K562 (cell line): Measurements from ENCODE around the gene MAP2K4. TPM values are rescaled to one million over a fixed set of nuclear protein-coding genes. Genes with fewer than 3 reads are reported as not detected.

Experiments used
- ATAC-seq: fragments of 200-7000 bp; cut with Tn5 transposase; 3 replicates; pipeline ENCODE4 v1.9.1; 2020; ENCODE audit warnings: moderate library complexity
- BruUV-seq: library from RNA; stranded (reverse); fragments of 400-500 nt; replicated peaks from 2 replicates; lab custom pipeline; 2021; lab: Mats Ljungman, UMichigan
- CTCF ChIA-PET: fragments of 300-600 bp; formaldehyde crosslinking; extraction: SDS; loops from one replicate; lab custom pipeline; 2021; ENCODE audit warnings: low intra/inter-chr PET ratio; lab: Yijun Ruan, JAX
- POLR2A ChIA-PET: fragments of 300-600, 350-650 bp; sonication (Branson Sonifier 250); formaldehyde crosslinking; extraction: SDS; loops from one replicate; lab custom pipeline; 2021; ENCODE audit warnings: antibody characterized with exemption, inconsistent platforms; lab: Yijun Ruan, JAX
- DNase-seq, 4 experiments: peaks; one replicate each; pipeline versions ENCODE4 v3.0.0 to v3.0.0-alpha.2; 2011 to 2018; ENCODE audit warnings: low spot score in 3 of 4, mixed read lengths in 3 of 4; ENCODE audit errors: extremely low read depth in 1 of 4
- FAIRE-seq: peaks from 2 replicates; lab custom pipeline; 2011; peaks lifted over from hg19 to GRCh38; lab: Jason Lieb, UNC
- H2AFZ ChIP-seq: 2 replicates; pipeline ENCODE4 v1.6.0; 2011; ENCODE audit warnings: low read depth, low read length, control low read depth, inconsistent platforms
- H3K27ac ChIP-seq: fragments of 200-600 bp; 3 replicates; pipeline ENCODE4 v1.8.0; 2011; ENCODE audit warnings: low read depth, mild to moderate bottlenecking, control low read depth, inconsistent platforms, low read length, moderate library complexity, mixed read lengths; ENCODE audit errors: extremely low read depth
- H3K27me3 ChIP-seq, 2 experiments: fragments of 300-600 bp in 1 of 2; 2 replicates in 1 of 2; 3 replicates in 1 of 2; pipeline versions ENCODE4 v1.6.0 to v1.8.0; 2011; ENCODE audit warnings: inconsistent platforms in 2 of 2, low read length in 2 of 2, mild to moderate bottlenecking in 1 of 2, mixed read lengths in 1 of 2, moderate library complexity in 1 of 2; ENCODE audit not compliant: control insufficient read depth in 2 of 2, insufficient read depth in 2 of 2
- H3K36me3 ChIP-seq: fragments of 300-600 bp; 3 replicates; pipeline ENCODE4 v1.8.0; 2011; ENCODE audit warnings: mild to moderate bottlenecking, low read length, inconsistent platforms; ENCODE audit not compliant: control insufficient read depth, insufficient read depth
- H3K4me1 ChIP-seq, 2 experiments: fragments of 200-600 bp in 1 of 2; replicated peaks in 1 of 2; 2 replicates in 1 of 2; 3 replicates in 1 of 2; pipeline versions ENCODE4 v1.5.1 to v1.8.0; 2011; ENCODE audit warnings: inconsistent platforms in 2 of 2, low read length in 2 of 2, mild to moderate bottlenecking in 1 of 2, mixed read lengths in 1 of 2, moderate library complexity in 1 of 2; ENCODE audit not compliant: control insufficient read depth in 2 of 2, insufficient read depth in 2 of 2
- H3K4me2 ChIP-seq: 2 replicates; pipeline ENCODE4 v1.6.1; 2011; ENCODE audit warnings: low read length, control low read depth, inconsistent platforms, mixed read lengths; ENCODE audit not compliant: insufficient read depth
- H3K4me3 ChIP-seq: fragments of 200-600 bp; sonication (generic), shearing (Covaris generic); 2 replicates; pipeline ENCODE4 v1.5.1; 2016; ENCODE audit warnings: control low read depth, inconsistent platforms
- H3K79me2 ChIP-seq: fragments of 200-600 bp; 3 replicates; pipeline ENCODE4 v1.8.0; 2011; ENCODE audit warnings: low read length, inconsistent platforms; ENCODE audit not compliant: control insufficient read depth, insufficient read depth
- H3K9ac ChIP-seq, 2 experiments: 2 replicates each; pipeline versions ENCODE4 v1.6.0 to v1.6.1; 2011; ENCODE audit warnings: low read depth in 2 of 2, low read length in 2 of 2, control low read depth in 1 of 2, inconsistent platforms in 1 of 2, mild to moderate bottlenecking in 1 of 2, mixed read lengths in 1 of 2; ENCODE audit not compliant: insufficient read depth in 1 of 2
- H3K9me1 ChIP-seq: one replicate; pipeline ENCODE4 v1.6.0; 2011; ENCODE audit warnings: inconsistent platforms, mild to moderate bottlenecking, low read length, moderate library complexity; ENCODE audit not compliant: control insufficient read depth, insufficient read depth
- H3K9me3 ChIP-seq: replicated peaks from 2 replicates; pipeline ENCODE4 v1.5.1; 2011; ENCODE audit warnings: low read depth, low read length, inconsistent platforms; ENCODE audit not compliant: control insufficient read depth, insufficient read depth
- H4K20me1 ChIP-seq: replicated peaks from 2 replicates; pipeline ENCODE4 v1.6.1; 2011; ENCODE audit warnings: low read length, inconsistent platforms, mixed read lengths; ENCODE audit not compliant: control insufficient read depth, insufficient read depth
- GABPB2 ChIP-seq: fragments of 250-450 bp; sonication (Bioruptor Pico); conservative IDR thresholded peaks from 2 replicates; pipeline ENCODE4 v1.5.1; 2021; ENCODE audit warnings: mild to moderate bottlenecking
- POLR2A ChIP-seq: fragments of 450-650 bp; conservative IDR thresholded peaks from 2 replicates; pipeline ENCODE4 v1.6.1; 2016
- TBP ChIP-seq: optimal IDR thresholded peaks from 2 replicates; pipeline ENCODE3; 2011; ENCODE audit warnings: low read depth, low read length, improper control_type of control experiment
- TCF3 ChIP-seq: sonication (generic); formaldehyde crosslinking; IDR thresholded peaks from 2 replicates; pipeline ENCODE4 v1.4.0; 2020; ENCODE audit warnings: mild to moderate bottlenecking, missing genetic modification reagents
- TEAD4 ChIP-seq, 2 experiments: sonication (generic) in 1 of 2; formaldehyde crosslinking in 1 of 2; IDR thresholded peaks; 2 replicates each; pipeline versions ENCODE4 v1.6.1 to v1.8.0; 2012 to 2022; ENCODE audit warnings: borderline replicate concordance in 1 of 2, inconsistent platforms in 1 of 2, low read length in 1 of 2, mild to moderate bottlenecking in 1 of 2, missing genetic modification reagents in 1 of 2
- ZBTB33 ChIP-seq: sonication (generic); formaldehyde crosslinking; IDR thresholded peaks from 2 replicates; pipeline ENCODE4 v1.8.1; 2023; ENCODE audit warnings: mild to moderate bottlenecking, missing genetic modification reagents
- ZBTB49 ChIP-seq: sonication (generic); formaldehyde crosslinking; IDR thresholded peaks from 2 replicates; pipeline ENCODE4 v1.8.0; 2022; ENCODE audit warnings: missing genetic modification reagents, mild to moderate bottlenecking, borderline replicate concordance
- ZNF23 ChIP-seq: fragments of 250-450 bp; sonication (Bioruptor Pico); IDR thresholded peaks from 2 replicates; pipeline ENCODE4 v1.4.0; 2020; ENCODE audit warnings: mild to moderate bottlenecking
- ZNF589 ChIP-seq: fragments of 200-800 bp; sonication (Bioruptor generic); IDR thresholded peaks from 2 replicates; pipeline ENCODE4 v1.6.1; 2016; ENCODE audit warnings: low read depth, missing genetic modification characterization, missing compliant biosample characterization
- ZNF639 ChIP-seq, 2 experiments: fragments of 200-800 bp in 1 of 2; sonication (Bioruptor generic) in 1 of 2; sonication (generic) in 1 of 2; formaldehyde crosslinking in 1 of 2; IDR thresholded peaks in 1 of 2; conservative IDR thresholded peaks in 1 of 2; 2 replicates each; pipeline versions ENCODE4 v1.5.0 to v1.6.1; 2016 to 2020; ENCODE audit warnings: missing compliant biosample characterization in 1 of 2, missing genetic modification characterization in 1 of 2, missing genetic modification reagents in 1 of 2
- ZNF695 ChIP-seq: fragments of 450-650 bp; formaldehyde crosslinking; IDR thresholded peaks from 2 replicates; pipeline ENCODE4 v1.4.0; 2020; ENCODE audit warnings: mild to moderate bottlenecking, moderate library complexity
- ZNF740 ChIP-seq, 3 experiments: fragments of 200-800 bp in 1 of 3; sonication (Bioruptor generic) in 1 of 3; sonication (generic) in 1 of 3; formaldehyde crosslinking in 1 of 3; IDR thresholded peaks; 2 replicates each; pipeline versions ENCODE4 v1.6.1 to v1.8.0; 2016 to 2022; ENCODE audit warnings: mild to moderate bottlenecking in 2 of 3, missing compliant biosample characterization in 2 of 3, missing genetic modification characterization in 2 of 3, missing genetic modification reagents in 1 of 3
- WGBS: fragments of 100-300 bp; shearing (Covaris generic); methylation state at CpG from one replicate; pipeline ENCODE4 v1.1.6; 2016; ENCODE audit warnings: low coverage, mixed read lengths; ENCODE audit not compliant: insufficient coverage; ENCODE audit errors: missing lambda C conversion rate; 5-methylcytosine and 5-hydroxymethylcytosine counted together
- in situ Hi-C: fragments of 300-500 bp; cut with MboI; formaldehyde crosslinking; loops from 4 replicates; pipeline ENCODE4 v1.15.0; 2018; ENCODE audit warnings: inconsistent platforms, mixed read lengths
- intact Hi-C: fragments of 100-400 bp; cut with micrococcal nuclease; formaldehyde crosslinking; loops from 2 replicates; pipeline ENCODE4 v1.14.2; 2022
- polyA plus RNA-seq, 8 experiments: library from polyadenylated mRNA; depleted of rRNA in 4 of 8; stranded (reverse) in 5 of 8; unstranded in 3 of 8; fragments of >200 nt; fragmentation: Nextera tagmentation in 2 of 8; fragmentation: Illumina TruSeq in 1 of 8; extraction: Ambion mirVana in 2 of 8; extraction: Trizol in 1 of 8; gene quantifications; 2 replicates each; pipeline versions ENCODE4 v1.2.1 to v1.2.3, GENCODE V29; 2011 to 2014; ENCODE audit warnings: inconsistent platforms in 1 of 8, missing spikeins in 1 of 8
- total RNA-seq, 7 experiments: library from RNA; depleted of rRNA in 6 of 7; stranded (reverse); fragments of >200 nt in 6 of 7; fragmentation: Illumina TruSeq in 2 of 7; extraction: Trizol in 2 of 7; gene quantifications; 2 replicates each; pipeline versions ENCODE4 v1.2.1 to v1.2.3, GENCODE V29; 2011 to 2021; ENCODE audit warnings: low replicate concordance in 1 of 7

The MAP2K4 gene
- total and polyA plus RNA-seq, 9 of the 15 experiments (the other 6 are each of a cell fraction or from before 2014, with no cell fraction given) = 3.0 to 15.9 (median 10.8) TPM

GRCh38 chr17:11997147-11997971, 23.3 kb upstream of the MAP2K4 start, which contains the start of gene ZNF18:
TSS of gene ZNF18 (minus strand) at chr17:11997475. CDS start at chr17:11992829, 4,646 bp downstream.
- Histone ChIP-seq H3K9ac (peak within 1 kb of the TSS; percentile 77 to 91), H3K4me2 (peak within 1 kb of the TSS; percentile 95), H4K20me1 (no peaks in the 10 kb centered on the region), H3K9me1 (no peaks in the 10 kb centered on the region), H3K27me3 (no peaks in the 10 kb centered on the region), H3K4me3 (peak within 1 kb of the TSS; percentile 91), H3K79me2 (no peaks in the 10 kb centered on the region), H3K9me3 (no peaks in the 10 kb centered on the region), H2AFZ (peak within 1 kb of the TSS; percentile 99), H3K27ac (peak within 1 kb of the TSS; percentile 79), H3K4me1 (peaks cover 0 to 4% of the 10 kb centered on the region in 2 experiments; a peak in 2 of 5 replicates), H3K36me3 (no peaks in the 10 kb centered on the region)
- CTCF ChIA-PET = interaction anchor here (0.9 kb wide), 1 partner anchor 11 kb away, joined by 3 read pairs; no protein-coding TSS in a partner anchor
- in situ Hi-C loops (loop anchor here (25.0 kb wide), 1 partner anchor 1110 kb away; no protein-coding TSS in a partner anchor), intact Hi-C loops (no loop called here)
- under 1% methylated on average over 21 of the region's 74 CpGs for WGBS
- FAIRE-seq (peak; percentile 81), ATAC-seq (peak; percentile 99), DNase-seq (peak; percentile 92 to 95 (median 95))
- no TSS peak for BruUV-seq
- POLR2A ChIA-PET = interaction anchor here (0.5 to 1.7 kb wide), 11 partner anchors 9 to 1301 kb away, joined by 3 to 10 read pairs (median 3); partner anchors contain the start of gene MAP2K4
- TF ChIP-seq TBP (peak; percentile 74), ZBTB49 (CRISPR knock-in tag) (no peak), ZNF740 (CRISPR knock-in tag; IDR thresholded peaks at IDR 0.05) (no peak), ZNF740 (tag; IDR thresholded peaks at IDR 0.05) (no peak), ZNF23 (CRISPR knock-in tag) (no peak), ZNF639 (CRISPR knock-in tag; conservative IDR thresholded peaks at IDR 0.05 in 1 of 2, IDR thresholded peaks at IDR 0.05 in 1 of 2) (no peak), GABPB2 (CRISPR knock-in tag) (no peak), TEAD4 (IDR thresholded peaks at IDR 0.05; ENCODE audit: low read length) (no peak), TEAD4 (CRISPR knock-in tag; IDR thresholded peaks at IDR 0.05; ENCODE audit: borderline replicate concordance) (no peak), ZBTB33 (CRISPR knock-in tag) (no peak), ZNF695 (CRISPR knock-in tag) (no peak), ZNF589 (CRISPR knock-in tag) (no peak), TCF3 (CRISPR knock-in tag) (no peak; the same call in 1 of the 2 replicates), POLR2A (peak; percentile 97)
